ENCODE measurements around the gene CELSR2.

Gene CELSR2

DNA sequence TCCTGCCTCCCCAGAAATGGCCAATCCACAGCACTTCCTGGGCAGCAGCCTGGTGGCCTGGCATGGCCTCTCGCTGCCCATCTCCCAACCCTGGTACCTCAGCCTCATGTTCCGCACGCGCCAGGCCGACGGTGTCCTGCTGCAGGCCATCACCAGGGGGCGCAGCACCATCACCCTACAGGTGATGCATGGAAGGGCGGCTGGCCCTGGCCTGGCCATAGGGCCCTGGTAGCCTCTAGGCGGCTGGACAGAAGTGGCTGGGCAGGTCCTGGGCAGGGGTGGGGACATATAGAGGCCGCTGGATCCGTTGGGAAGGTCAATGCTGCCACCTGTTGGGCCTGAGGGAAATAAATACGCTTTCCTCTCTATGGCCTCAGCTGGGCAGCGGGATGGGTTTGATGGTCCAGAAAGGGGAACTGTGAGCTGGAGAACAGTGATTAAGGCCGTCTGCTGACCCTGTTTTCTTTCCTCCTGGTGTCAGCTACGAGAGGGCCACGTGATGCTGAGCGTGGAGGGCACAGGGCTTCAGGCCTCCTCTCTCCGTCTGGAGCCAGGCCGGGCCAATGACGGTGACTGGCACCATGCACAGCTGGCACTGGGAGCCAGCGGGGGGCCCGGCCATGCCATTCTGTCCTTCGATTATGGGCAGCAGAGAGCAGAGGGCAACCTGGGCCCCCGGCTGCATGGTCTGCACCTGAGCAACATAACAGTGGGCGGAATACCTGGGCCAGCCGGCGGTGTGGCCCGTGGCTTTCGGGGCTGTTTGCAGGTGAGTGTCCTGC is 14.4 kb downstream of the CELSR2 start:
- TF ChIP-seq, protein P1, sequence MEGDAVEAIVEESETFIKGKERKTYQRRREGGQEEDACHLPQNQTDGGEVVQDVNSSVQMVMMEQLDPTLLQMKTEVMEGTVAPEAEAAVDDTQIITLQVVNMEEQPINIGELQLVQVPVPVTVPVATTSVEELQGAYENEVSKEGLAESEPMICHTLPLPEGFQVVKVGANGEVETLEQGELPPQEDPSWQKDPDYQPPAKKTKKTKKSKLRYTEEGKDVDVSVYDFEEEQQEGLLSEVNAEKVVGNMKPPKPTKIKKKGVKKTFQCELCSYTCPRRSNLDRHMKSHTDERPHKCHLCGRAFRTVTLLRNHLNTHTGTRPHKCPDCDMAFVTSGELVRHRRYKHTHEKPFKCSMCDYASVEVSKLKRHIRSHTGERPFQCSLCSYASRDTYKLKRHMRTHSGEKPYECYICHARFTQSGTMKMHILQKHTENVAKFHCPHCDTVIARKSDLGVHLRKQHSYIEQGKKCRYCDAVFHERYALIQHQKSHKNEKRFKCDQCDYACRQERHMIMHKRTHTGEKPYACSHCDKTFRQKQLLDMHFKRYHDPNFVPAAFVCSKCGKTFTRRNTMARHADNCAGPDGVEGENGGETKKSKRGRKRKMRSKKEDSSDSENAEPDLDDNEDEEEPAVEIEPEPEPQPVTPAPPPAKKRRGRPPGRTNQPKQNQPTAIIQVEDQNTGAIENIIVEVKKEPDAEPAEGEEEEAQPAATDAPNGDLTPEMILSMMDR (IDR thresholded peaks at IDR 0.05; ENCODE audit: control insufficient read depth, insufficient read depth, low read depth, low read length, missing control alignments) = peak; percentile 100
- no peak overlapping the region for H3K4me3 ChIP-seq (ENCODE audit: control insufficient read depth, low read depth, low read length)
- DNase-seq (ENCODE audit: low read depth) = no peak

DNA sequence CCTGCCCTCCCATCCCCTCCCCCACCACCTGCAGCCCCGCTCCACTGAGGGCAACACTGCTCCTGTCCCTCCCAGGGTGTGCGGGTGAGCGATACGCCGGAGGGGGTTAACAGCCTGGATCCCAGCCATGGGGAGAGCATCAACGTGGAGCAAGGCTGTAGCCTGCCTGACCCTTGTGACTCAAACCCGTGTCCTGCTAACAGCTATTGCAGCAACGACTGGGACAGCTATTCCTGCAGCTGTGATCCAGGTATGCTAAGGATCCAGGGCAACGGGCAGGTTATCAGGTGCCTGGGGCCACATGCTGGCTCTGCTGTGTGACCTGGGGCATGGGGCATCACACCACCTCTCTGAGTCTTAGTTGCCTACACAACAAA is 15.0 kb downstream of the CELSR2 start:
- no peak for DNase-seq (ENCODE audit: low read depth)
- no peak overlapping the region for H3K4me3 ChIP-seq (ENCODE audit: control insufficient read depth, low read depth, low read length)
- TF ChIP-seq, protein P1 (IDR thresholded peaks at IDR 0.05; ENCODE audit: control insufficient read depth, insufficient read depth, low read depth, low read length, missing control alignments) = no peak

DNA sequence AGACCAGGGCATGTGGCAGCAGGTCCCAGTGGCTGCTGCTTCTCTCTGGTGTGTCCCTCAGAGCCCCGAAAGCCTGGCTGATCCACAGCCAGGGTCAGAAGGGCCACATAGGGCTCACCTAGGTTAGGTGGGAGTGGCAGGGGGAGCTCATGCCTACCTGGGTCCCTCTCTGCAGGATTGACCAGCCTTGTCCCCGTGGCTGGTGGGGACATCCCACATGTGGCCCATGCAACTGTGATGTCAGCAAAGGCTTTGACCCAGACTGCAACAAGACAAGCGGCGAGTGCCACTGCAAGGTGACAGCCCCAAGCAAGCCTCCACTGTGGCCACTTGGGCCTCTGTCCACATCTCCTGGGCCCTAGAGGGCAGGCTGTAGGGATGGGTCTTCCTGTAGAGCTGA is 15.7 kb downstream of the CELSR2 start:
- H3K4me3 ChIP-seq (ENCODE audit: control insufficient read depth, low read depth, low read length) = no peak overlapping the region
- DNase-seq (ENCODE audit: low read depth) = no peak
- TF ChIP-seq, protein P1 (IDR thresholded peaks at IDR 0.05; ENCODE audit: control insufficient read depth, insufficient read depth, low read depth, low read length, missing control alignments) = no peak

DNA sequence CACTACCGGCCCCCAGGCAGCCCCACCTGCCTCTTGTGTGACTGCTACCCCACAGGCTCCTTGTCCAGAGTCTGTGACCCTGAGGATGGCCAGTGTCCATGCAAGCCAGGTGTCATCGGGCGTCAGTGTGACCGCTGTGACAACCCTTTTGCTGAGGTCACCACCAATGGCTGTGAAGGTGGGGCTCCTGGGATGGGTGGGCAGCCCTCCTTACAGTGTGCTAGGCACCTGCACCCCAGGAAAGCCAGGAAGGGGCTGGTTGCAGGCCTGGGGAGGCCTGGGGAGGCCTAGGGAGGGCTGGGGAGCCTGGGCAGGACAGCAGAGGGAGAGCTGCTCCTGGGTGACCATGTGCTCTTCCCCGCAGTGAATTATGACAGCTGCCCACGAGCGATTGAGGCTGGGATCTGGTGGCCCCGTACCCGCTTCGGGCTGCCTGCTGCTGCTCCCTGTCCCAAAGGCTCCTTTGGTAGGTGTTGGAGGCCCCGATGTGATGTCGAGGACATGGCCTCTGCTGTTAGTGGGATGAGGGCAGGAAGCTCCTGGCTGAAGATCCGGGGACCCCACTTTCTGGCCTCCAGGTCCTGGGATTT is 16.5 kb downstream of the CELSR2 start:
- TF ChIP-seq, protein P1 (IDR thresholded peaks at IDR 0.05; ENCODE audit: control insufficient read depth, insufficient read depth, low read depth, low read length, missing control alignments) = no peak
- no peak for DNase-seq (ENCODE audit: low read depth)

DNA sequence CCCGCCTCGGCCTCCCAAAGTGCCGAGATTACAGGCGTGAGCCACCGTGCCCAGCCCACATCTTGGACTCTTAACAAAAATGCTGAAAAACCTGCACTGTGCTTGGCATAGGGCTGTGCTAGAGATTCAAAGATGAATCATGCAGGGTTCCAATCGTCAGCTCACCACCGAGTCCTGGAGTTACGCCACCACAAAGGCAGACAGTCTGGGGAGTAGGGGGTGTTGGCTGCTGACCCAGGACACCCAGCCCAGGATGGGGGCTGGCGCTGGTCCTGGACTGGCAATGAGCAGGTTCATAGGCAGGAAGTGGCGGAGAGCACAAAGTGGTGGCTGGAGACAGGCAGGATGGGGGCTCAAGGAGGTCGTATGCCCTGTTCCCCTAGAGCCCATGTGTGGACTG is 17.6 kb downstream of the CELSR2 start:
- TF ChIP-seq, protein P1 (IDR thresholded peaks at IDR 0.05; ENCODE audit: control insufficient read depth, insufficient read depth, low read depth, low read length, missing control alignments) = no peak
- no peak for DNase-seq (ENCODE audit: low read depth)
- H3K4me3 ChIP-seq (ENCODE audit: control insufficient read depth, low read depth, low read length) = no peak overlapping the region

More for the DNA sequence above, 16.5 kb downstream of the CELSR2 start:
- no peak overlapping the region for H3K4me3 ChIP-seq (ENCODE audit: control insufficient read depth, low read depth, low read length)

DNA sequence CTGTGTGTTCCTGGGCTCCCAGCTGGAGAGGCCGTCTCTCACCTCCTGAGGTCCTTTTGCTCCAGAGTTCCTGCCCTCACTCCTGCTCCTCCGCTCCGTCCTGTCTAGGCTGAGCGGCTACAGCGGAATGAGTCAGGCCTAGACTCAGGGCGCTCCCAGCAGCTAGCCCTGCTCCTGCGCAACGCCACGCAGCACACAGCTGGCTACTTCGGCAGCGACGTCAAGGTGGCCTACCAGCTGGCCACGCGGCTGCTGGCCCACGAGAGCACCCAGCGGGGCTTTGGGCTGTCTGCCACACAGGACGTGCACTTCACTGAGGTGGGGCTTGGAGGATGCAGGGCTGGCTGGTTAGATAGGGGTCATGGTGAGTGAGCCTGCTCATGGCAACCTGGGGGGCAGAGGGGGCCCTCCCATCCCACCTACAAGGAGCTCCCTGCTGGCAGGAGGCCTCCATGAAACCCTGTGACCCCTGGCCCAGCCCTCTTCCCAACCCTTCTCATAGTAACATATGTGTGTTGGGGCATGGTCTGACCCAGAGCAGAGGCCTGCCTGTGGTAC is 18.5 kb downstream of the CELSR2 start:
- TF ChIP-seq, protein P1 (IDR thresholded peaks at IDR 0.05; ENCODE audit: control insufficient read depth, insufficient read depth, low read depth, low read length, missing control alignments) = no peak
- no peak for DNase-seq (ENCODE audit: low read depth)
- H3K4me3 ChIP-seq (ENCODE audit: control insufficient read depth, low read depth, low read length) = no peak overlapping the region

Measured in AG09309 (cell line).